ENCODE data around the gene COL6A3. TPM values are rescaled to one million over a fixed set of nuclear protein-coding genes. Genes with fewer than 3 reads are reported as not detected.

The COL6A3 gene
- total and polyA plus RNA-seq, 2 donors (not counting 1 experiment from before 2014, with no cell fraction given) = 0.01 to 0.10 TPM

GRCh38 chr2:237412646-237412987 is 1.3 kb downstream of the COL6A3 start:
- WGBS (ENCODE audit: insufficient coverage) = 96% methylated on average over 3 of the region's 7 CpGs
- Mint-ChIP-seq H3K4me1 (no peaks in the 10 kb centered on the region), H3K4me3 (no peak overlapping the region), H3K27me3 (peaks cover 36% of the 10 kb centered on the region), H3K27ac (no peak overlapping the region), H3K9me3 (ENCODE audit: insufficient read depth) (no peaks in the 10 kb centered on the region)
- H3K4me3 ChIP-seq (ENCODE audit: control extremely low read depth in 1 of 5, extremely low read depth in 1 of 5, insufficient read depth in 1 of 5, low read depth in 2 of 5, low read length in 4 of 5) = no peak overlapping the region
- H3K9me3 ChIP-seq (ENCODE audit: control extremely low read depth in 1 of 3, control insufficient read depth in 2 of 3, insufficient read depth in 1 of 3, low read length in 2 of 3) = no peaks in the 10 kb centered on the region
- H3K27me3 ChIP-seq (replicated peaks in 1 of 4; ENCODE audit: control extremely low read depth in 1 of 4, control insufficient read depth in 3 of 4, insufficient read depth in 4 of 4, low read length in 3 of 4) = peaks cover 0 to 6% (median 3%) of the 10 kb centered on the region in 4 experiments
- H3K4me2 ChIP-seq (replicated peaks; ENCODE audit: low read depth, low read length, poor library complexity, severe bottlenecking) = no peak overlapping the region
- CTCF ChIA-PET = no interaction called here
- H3K79me2 ChIP-seq (ENCODE audit: control insufficient read depth, insufficient read depth, low read length) = no peaks in the 10 kb centered on the region
- ATAC-seq (ENCODE audit: low read depth) = no peak
- H3K9ac ChIP-seq (ENCODE audit: low read length) = no peak overlapping the region
- DNase-seq = no peak
- H3K36me3 ChIP-seq (replicated peaks in 1 of 2; ENCODE audit: control extremely low read depth in 1 of 2, control insufficient read depth in 1 of 2, extremely low read depth in 1 of 2, insufficient read depth in 2 of 2, low read length in 1 of 2) = no peaks in the 10 kb centered on the region
- intact Hi-C loops (cut with micrococcal nuclease) = no loop called here
- POLR2A ChIA-PET = no interaction called here
- H2AFZ ChIP-seq (ENCODE audit: insufficient read depth, low read depth, low read length, poor library complexity, severe bottlenecking) = no peak overlapping the region
- H3K4me1 ChIP-seq (ENCODE audit: control insufficient read depth in 2 of 2, insufficient read depth in 2 of 2, low read length in 2 of 2) = no peaks in the 10 kb centered on the region
- no peaks in the 10 kb centered on the region for H4K20me1 ChIP-seq (ENCODE audit: control insufficient read depth, insufficient read depth, low read length, poor library complexity, severe bottlenecking)
- no peak for TF ChIP-seq EZH2 (IDR thresholded peaks at IDR 0.05; ENCODE audit: borderline replicate concordance, insufficient read depth, low read depth, low read length, poor library complexity, severe bottlenecking)
- no peak for TF ChIP-seq CTCF (IDR thresholded peaks at IDR 0.05)
- no peak overlapping the region for H3K27ac ChIP-seq (ENCODE audit: low read length in 2 of 2)

- no peaks in the 10 kb centered on the region for H3K4me1 Mint-ChIP-seq
- no peak overlapping the region for H3K4me3 Mint-ChIP-seq
- no peaks in the 10 kb centered on the region for H3K79me2 ChIP-seq (ENCODE audit: control insufficient read depth, insufficient read depth, low read length)
- H3K27ac ChIP-seq (ENCODE audit: low read length in 2 of 2) = no peak overlapping the region
- POLR2A ChIA-PET = no interaction called here
- intact Hi-C loops (cut with micrococcal nuclease) = no loop called here
- no peaks in the 10 kb centered on the region for H3K9me3 Mint-ChIP-seq (ENCODE audit: insufficient read depth)
- H4K20me1 ChIP-seq (ENCODE audit: control insufficient read depth, insufficient read depth, low read length, poor library complexity, severe bottlenecking) = no peaks in the 10 kb centered on the region
- no peaks in the 10 kb centered on the region for H3K4me1 ChIP-seq (ENCODE audit: control insufficient read depth in 2 of 2, insufficient read depth in 2 of 2, low read length in 2 of 2)
- ATAC-seq (ENCODE audit: low read depth) (no peak), DNase-seq (no peak)
- no peak overlapping the region for H3K27ac Mint-ChIP-seq
- H3K4me3 ChIP-seq (ENCODE audit: control extremely low read depth in 1 of 5, extremely low read depth in 1 of 5, insufficient read depth in 1 of 5, low read depth in 2 of 5, low read length in 4 of 5) = no peak overlapping the region
- CTCF ChIA-PET = interaction anchor here (1.1 kb wide), 1 partner anchor 45 kb away, joined by 3 read pairs; no protein-coding TSS in a partner anchor
- H3K9me3 ChIP-seq (ENCODE audit: control extremely low read depth in 1 of 3, control insufficient read depth in 2 of 3, insufficient read depth in 1 of 3, low read length in 2 of 3) = no peaks in the 10 kb centered on the region
- no peaks in the 10 kb centered on the region for H3K36me3 ChIP-seq (replicated peaks in 1 of 2; ENCODE audit: control extremely low read depth in 1 of 2, control insufficient read depth in 1 of 2, extremely low read depth in 1 of 2, insufficient read depth in 2 of 2, low read length in 1 of 2)
- H3K27me3 ChIP-seq (replicated peaks in 1 of 4; ENCODE audit: control extremely low read depth in 1 of 4, control insufficient read depth in 3 of 4, insufficient read depth in 4 of 4, low read length in 3 of 4) = peaks cover 0 to 5% (median 2%) of the 10 kb centered on the region in 4 experiments
- TF ChIP-seq CTCF (IDR thresholded peaks at IDR 0.05) = no peak
- TF ChIP-seq EZH2 (IDR thresholded peaks at IDR 0.05; ENCODE audit: borderline replicate concordance, insufficient read depth, low read depth, low read length, poor library complexity, severe bottlenecking) = no peak
- H3K4me2 ChIP-seq (replicated peaks; ENCODE audit: low read depth, low read length, poor library complexity, severe bottlenecking) = no peak overlapping the region
- H3K9ac ChIP-seq (ENCODE audit: low read length) = no peak overlapping the region
- H3K27me3 Mint-ChIP-seq = peaks cover 35% of the 10 kb centered on the region
- WGBS (ENCODE audit: insufficient coverage) = 92% methylated on average over 14 of the region's 16 CpGs
- H2AFZ ChIP-seq (ENCODE audit: insufficient read depth, low read depth, low read length, poor library complexity, severe bottlenecking) = no peak overlapping the region
Measured at GRCh38 chr2:237411683-237412423, 2.1 kb downstream of the COL6A3 start.
